Activated T-cell treated with anti-CD3 and anti-CD28 coated beads, Interleukin-2, amount 50 U/mL, for 72 hours (primary cell): ENCODE measurements around the gene CMTM8. TPM values are rescaled to one million over a fixed set of nuclear protein-coding genes. Genes with fewer than 3 reads are reported as not detected.

ENCODE experiments used
- ATAC-seq, 2 donors: fragments of 150-1000 bp; cut with Tn5 transposase; replicated peaks in 1 of 2; 2 replicates each; pipeline ENCODE4 v1.10.0; 2021; ENCODE audit warnings: moderate library complexity in 2 of 2, mild to moderate bottlenecking in 1 of 2
- DNase-seq, 2 donors: peaks; one replicate each; pipeline ENCODE4 v3.0.0; 2021 to 2022; ENCODE audit warnings: mixed read lengths in 1 of 2
- H3K27ac Mint-ChIP-seq: one replicate; pipeline ENCODE4 v1.8.0; 2022; ENCODE audit warnings: mild to moderate bottlenecking, moderate library complexity, mixed read lengths
- H3K27me3 Mint-ChIP-seq: one replicate; pipeline ENCODE4 v1.8.0; 2022; ENCODE audit warnings: low read depth, mixed read lengths
- H3K36me3 Mint-ChIP-seq, 2 donors: one replicate each; pipeline ENCODE4 v1.8.0; 2022; ENCODE audit warnings: mixed read lengths in 2 of 2, mild to moderate bottlenecking in 1 of 2; ENCODE audit not compliant: insufficient read depth in 2 of 2
- H3K4me1 Mint-ChIP-seq: one replicate; pipeline ENCODE4 v1.8.0; 2022; ENCODE audit warnings: low read depth, mixed read lengths
- H3K4me3 Mint-ChIP-seq, 2 donors: one replicate each; pipeline ENCODE4 v1.8.0; 2022; ENCODE audit warnings: mild to moderate bottlenecking in 2 of 2, mixed read lengths in 2 of 2, moderate library complexity in 2 of 2
- H3K9me3 Mint-ChIP-seq, 2 donors: one replicate each; pipeline ENCODE4 v1.8.0; 2022; ENCODE audit warnings: mixed read lengths in 2 of 2
- total RNA-seq, 2 donors: library from RNA; stranded (reverse); gene quantifications; one replicate each; pipeline ENCODE4 v1.2.3, GENCODE V29; 2022

CMTM8 gene
- total RNA-seq, 2 donors from 2014 or later = 7.1 to 9.0 TPM

DNA sequence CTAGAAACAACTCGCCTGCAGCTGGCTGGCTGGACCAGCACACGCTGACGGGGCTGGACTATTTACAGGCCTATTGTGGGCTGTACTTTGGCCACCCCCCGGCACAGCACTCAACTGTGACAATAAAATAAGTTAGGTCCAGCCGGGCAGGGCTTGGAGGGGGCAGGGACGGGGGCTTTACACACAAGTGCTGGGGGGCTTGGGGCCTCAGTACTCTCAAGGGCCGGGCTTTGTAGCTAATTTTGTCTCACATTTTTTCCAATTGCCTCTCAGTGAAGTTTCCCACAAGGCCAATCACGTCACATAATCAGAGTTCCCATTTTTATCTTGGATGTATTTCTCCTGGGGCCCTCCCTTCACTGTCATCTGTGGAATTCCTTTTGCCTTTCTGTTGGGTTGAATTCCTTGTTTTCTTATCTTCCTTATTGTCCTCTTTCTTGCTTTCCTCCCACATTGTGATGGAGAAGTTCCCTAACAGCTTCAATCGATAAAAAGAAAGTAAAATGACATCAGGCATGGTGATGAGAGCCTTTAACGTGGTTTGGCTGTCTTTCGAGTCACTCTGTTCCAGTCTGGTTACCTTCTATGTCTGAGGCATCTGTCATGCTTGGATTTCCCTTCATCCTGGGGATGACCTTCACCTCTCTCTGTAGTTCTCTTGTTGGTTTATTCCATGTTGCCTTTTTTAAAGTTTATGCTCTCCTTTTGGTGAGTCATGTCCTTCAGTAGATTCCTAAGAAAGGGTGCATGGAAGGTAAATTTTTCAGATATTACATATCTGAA is 109.1 kb downstream of the CMTM8 start:
- H3K27me3 Mint-ChIP-seq = no peaks in the 10 kb centered on the region
- no peak overlapping the region for H3K27ac Mint-ChIP-seq
- H3K4me3 Mint-ChIP-seq = no peak overlapping the region
- DNase-seq = no peak
- H3K9me3 Mint-ChIP-seq = no peaks in the 10 kb centered on the region
- no peaks in the 10 kb centered on the region for H3K36me3 Mint-ChIP-seq
- ATAC-seq = no peak
- H3K4me1 Mint-ChIP-seq = peaks cover 12% of the 10 kb centered on the region

DNA sequence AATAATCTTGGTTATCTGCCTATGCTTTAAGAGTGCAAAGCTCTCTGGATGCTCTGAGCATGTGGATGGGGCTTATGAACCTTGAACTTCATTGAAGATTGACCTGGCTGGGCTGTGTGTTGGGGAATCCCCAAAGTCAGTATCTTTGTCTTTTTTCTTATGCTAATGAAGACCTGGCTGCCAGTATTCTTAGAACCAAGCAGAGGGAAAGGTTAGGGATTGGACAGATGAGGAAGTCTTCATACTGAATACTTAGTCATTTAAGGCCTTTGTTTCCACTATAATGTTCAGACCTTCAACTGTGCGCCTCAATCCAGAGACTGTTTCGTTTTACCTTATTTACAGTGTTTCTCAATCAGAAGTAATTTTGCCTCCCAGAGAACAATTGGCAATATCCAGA is 110.7 kb downstream of the CMTM8 start:
- Mint-ChIP-seq H3K27ac (peak overlapping the region; percentile 18), H3K36me3 (no peaks in the 10 kb centered on the region), H3K9me3 (no peaks in the 10 kb centered on the region), H3K4me1 (peaks cover 12% of the 10 kb centered on the region), H3K4me3 (no peak overlapping the region), H3K27me3 (no peaks in the 10 kb centered on the region)
- DNase-seq (no peak), ATAC-seq (no peak)

DNA sequence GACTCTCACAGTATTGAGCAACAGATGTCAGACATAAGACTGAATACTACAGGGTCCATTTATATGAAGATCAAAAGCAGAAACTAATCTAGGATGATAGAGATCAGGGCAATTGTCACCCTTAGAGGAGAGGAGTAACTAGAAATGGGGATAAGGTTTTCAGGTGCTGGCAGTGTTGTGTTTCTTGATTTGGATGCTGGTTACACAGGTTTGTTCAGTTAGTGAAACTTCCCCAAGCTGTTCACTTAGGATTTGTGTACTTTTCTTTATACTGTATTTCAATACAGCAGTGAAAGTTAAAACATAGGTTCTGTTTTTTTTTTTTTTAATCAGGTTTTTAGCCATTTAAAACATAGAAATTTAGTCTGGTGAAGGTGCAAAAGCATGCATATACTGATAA is 114.1 kb downstream of the CMTM8 start:
- H3K4me3 Mint-ChIP-seq = no peak overlapping the region
- peaks cover 0 to 2% of the 10 kb centered on the region in 2 donors for H3K9me3 Mint-ChIP-seq
- DNase-seq (no peak), ATAC-seq (no peak)
- no peaks in the 10 kb centered on the region for H3K36me3 Mint-ChIP-seq
- H3K4me1 Mint-ChIP-seq = peaks cover 12% of the 10 kb centered on the region
- H3K27ac Mint-ChIP-seq = peak overlapping the region; percentile 2
- no peaks in the 10 kb centered on the region for H3K27me3 Mint-ChIP-seq

DNA sequence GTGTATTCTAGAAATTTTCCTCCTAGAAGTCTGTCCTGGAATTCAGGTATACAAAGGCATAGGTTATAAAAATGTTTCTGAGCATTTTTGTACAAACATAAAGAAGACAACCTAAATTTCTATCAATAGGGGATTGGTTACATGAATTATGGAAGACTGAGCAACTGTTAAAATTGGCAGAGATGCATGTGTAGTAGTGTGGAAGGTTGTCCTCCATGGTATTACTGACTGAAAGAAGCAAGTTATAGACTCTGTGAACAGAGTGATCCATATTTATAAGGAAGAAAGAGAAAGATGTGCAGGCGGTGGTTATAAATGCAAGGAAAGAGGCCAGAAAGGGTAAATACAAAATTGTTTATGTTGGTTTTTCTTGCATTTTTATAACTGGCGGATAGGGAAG is 114.9 kb downstream of the CMTM8 start:
- H3K36me3 Mint-ChIP-seq = no peaks in the 10 kb centered on the region
- H3K27me3 Mint-ChIP-seq = no peaks in the 10 kb centered on the region
- ATAC-seq (no peak), DNase-seq (no peak)
- no peak overlapping the region for H3K27ac Mint-ChIP-seq
- H3K9me3 Mint-ChIP-seq = peaks cover 0 to 2% of the 10 kb centered on the region in 2 donors
- H3K4me3 Mint-ChIP-seq = no peak overlapping the region
- peaks cover 12% of the 10 kb centered on the region for H3K4me1 Mint-ChIP-seq

DNA sequence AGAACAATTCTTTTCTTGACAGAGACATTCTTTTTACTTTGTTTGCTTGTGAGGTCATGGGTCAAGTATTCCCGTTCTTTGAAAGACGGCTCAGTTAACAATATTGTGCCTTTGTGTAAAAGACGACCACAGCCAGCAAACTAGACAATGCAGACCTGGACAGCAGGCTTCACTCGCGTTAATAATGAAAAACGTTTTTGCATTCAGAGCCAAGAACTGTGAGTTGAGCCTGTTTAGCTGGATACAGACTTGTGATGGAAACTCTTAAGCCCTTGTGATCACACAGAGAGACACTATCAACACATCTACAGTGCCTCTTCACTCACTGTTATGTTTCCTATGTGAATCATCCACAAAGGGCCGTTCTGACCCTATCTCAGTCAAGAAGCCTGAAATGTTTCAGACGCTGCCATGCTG is 115.9 kb downstream of the CMTM8 start:
- no peaks in the 10 kb centered on the region for H3K27me3 Mint-ChIP-seq
- DNase-seq = no peak
- H3K27ac Mint-ChIP-seq = no peak overlapping the region

DNA sequence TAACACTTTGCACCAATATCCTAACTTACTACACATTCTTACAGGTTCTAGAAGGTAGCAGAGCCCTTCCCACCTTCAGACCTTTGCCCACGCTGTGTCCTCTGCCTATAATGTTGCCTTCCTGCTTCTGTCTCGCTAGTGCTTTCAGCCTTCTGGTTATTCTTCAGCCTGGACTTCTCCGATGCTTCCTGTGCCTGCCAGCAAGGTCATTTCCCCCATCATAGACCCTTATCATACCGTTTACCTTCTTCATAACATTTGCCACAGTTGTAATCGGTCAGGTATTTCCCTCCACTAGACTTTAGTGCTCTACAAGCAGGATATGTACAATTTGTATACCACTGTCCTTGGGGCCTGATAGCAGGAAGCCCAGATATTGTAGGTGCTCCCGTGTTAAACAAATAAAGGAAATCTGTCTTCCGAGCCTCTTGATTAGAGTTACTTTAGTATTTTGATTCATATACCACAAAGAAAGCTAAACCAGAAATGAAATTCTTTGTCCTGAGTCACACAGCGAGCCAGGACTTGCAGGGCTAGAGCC is 117.3 kb downstream of the CMTM8 start:
- no peak overlapping the region for H3K4me3 Mint-ChIP-seq

More for the DNA sequence above, 115.9 kb downstream of the CMTM8 start:
- no peaks in the 10 kb centered on the region for H3K36me3 Mint-ChIP-seq
- peak; percentile 51 to 57 for ATAC-seq
- H3K4me1 Mint-ChIP-seq = peaks cover 2% of the 10 kb centered on the region
- no peak overlapping the region for H3K4me3 Mint-ChIP-seq
- peaks cover 0 to 2% of the 10 kb centered on the region in 2 donors for H3K9me3 Mint-ChIP-seq

DNA sequence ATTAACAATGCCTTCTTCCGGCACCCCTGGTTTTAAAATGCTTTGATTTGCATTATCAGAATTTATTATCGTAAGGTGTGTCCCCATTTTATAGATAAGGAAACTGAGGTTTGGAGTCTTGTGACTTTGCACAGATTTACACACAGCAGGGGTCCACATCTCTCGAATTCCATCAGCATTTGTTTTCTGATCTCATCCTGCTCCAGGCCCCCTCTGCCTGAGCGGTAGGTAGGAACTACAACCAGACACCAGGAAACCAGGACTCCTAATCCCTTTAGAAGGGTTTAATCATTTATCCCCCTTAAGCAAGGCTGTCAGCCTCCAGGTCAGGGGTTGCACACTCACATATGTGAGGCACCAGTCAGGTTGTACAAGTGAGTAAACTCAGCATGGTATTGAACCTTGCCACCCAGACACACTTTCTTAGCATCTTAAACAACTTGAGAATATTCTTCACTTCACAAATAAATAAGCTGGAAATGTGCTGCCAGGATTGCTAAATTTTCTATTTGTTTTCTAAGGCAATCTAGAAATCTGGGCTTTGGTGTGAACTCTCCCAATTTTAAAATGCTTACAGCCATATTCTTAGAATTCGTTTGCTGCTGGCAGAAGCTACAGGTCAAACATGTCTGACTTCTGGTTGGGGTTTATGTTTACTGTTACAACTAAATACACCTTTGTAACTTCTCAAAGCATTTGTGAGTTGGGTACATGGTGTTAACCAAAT is 121.4 kb downstream of the CMTM8 start:
- peaks cover 0 to 2% of the 10 kb centered on the region in 2 donors for H3K36me3 Mint-ChIP-seq
- H3K4me1 Mint-ChIP-seq = no peaks in the 10 kb centered on the region
- H3K27ac Mint-ChIP-seq = no peak overlapping the region
- no peak for DNase-seq
- H3K27me3 Mint-ChIP-seq = no peaks in the 10 kb centered on the region
- H3K9me3 Mint-ChIP-seq = peaks cover 0 to 2% of the 10 kb centered on the region in 2 donors
- H3K4me3 Mint-ChIP-seq = no peak overlapping the region
- ATAC-seq = no peak

More for the DNA sequence above, 117.3 kb downstream of the CMTM8 start:
- Mint-ChIP-seq H3K27ac (no peak overlapping the region), H3K36me3 (no peaks in the 10 kb centered on the region), H3K4me1 (no peaks in the 10 kb centered on the region), H3K9me3 (peaks cover 0 to 2% of the 10 kb centered on the region in 2 donors), H3K27me3 (no peaks in the 10 kb centered on the region)
- DNase-seq = no peak
- no peak for ATAC-seq

DNA sequence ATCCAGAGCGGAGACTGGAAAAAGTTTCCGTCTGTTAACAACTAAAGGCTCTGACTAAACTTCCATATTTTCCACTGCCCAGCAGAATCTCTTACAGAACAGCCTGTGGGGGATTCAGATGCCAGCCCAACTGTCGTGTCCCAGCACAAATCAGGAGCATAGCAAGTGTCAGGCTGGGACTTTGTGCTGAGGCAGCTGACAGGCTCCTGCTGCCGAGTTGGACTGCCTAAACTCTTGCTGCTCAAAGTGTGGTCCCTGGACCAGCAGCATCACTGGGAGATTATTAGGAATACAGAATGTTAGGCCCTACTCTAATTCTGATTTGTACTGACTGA is 122.0 kb downstream of the CMTM8 start:
- ATAC-seq = no peak

DNA sequence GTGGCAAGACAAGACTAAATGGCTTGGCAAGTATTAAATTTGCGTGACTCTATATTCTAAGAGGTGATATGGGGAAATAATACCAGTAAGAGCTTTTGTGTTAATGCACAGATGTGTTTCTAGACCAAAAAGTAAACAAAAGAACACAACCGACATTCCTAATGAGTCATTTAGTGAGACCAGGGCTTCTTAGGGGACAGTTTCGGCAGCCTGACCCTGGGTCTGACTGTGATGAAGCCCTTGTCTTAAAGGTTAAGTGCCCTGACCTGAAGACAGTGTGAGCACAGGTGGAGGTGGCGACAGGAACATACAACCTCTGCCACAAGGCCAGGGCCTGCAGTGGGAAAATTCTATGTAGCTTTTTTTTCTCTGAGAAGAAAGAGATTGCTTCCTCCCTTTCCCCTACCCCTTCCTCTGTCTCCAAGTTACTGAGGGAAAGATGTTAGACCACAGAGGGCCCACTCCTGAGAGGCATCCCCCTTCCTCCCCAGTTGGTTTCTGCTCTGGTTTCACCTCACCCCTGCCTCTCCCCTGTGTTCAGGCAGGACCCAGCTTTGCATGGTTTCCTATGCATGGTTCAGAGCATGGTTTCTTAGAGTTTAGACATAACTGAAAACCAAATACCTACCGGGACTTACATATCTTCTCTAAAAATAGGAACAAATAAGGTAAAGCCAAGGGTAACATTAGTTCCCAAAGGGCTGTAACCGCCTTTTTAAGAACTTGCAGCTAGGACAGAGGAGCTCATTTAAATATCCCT is 128.3 kb downstream of the CMTM8 start:
- no peak for ATAC-seq
- H3K4me3 Mint-ChIP-seq = no peak overlapping the region
- H3K9me3 Mint-ChIP-seq = no peaks in the 10 kb centered on the region
- H3K36me3 Mint-ChIP-seq = peaks cover 0 to 2% of the 10 kb centered on the region in 2 donors
- peaks cover 25% of the 10 kb centered on the region for H3K4me1 Mint-ChIP-seq
- H3K27ac Mint-ChIP-seq = no peak overlapping the region
- H3K27me3 Mint-ChIP-seq = no peaks in the 10 kb centered on the region
- DNase-seq = no peak

More for the DNA sequence above, 122.0 kb downstream of the CMTM8 start:
- Mint-ChIP-seq H3K9me3 (peaks cover 0 to 2% of the 10 kb centered on the region in 2 donors), H3K36me3 (peaks cover 0 to 2% of the 10 kb centered on the region in 2 donors), H3K27ac (no peak overlapping the region), H3K4me1 (no peaks in the 10 kb centered on the region), H3K27me3 (no peaks in the 10 kb centered on the region), H3K4me3 (no peak overlapping the region)
- no peak for DNase-seq

DNA sequence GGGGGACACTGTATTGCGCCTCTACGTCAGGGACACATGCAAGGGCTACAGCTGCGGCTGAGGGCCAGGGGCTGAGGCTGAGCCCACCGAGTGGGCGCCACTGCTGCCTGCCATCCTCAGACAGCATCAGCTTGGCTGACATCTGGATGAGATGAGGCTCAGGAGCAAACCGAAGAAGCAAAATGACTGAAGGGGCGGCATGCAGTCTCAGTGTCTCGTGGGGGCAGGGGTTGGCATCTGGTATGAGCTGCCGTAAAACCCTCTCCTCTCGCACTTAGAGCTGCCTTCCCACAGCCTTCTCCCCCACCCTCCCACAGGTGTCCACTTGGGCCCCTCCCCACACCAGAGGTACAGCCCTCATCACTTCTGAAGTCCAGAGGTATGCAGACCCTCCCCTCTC is 129.0 kb downstream of the CMTM8 start:
- peaks cover 31% of the 10 kb centered on the region for H3K4me1 Mint-ChIP-seq
- no peak for DNase-seq
- ATAC-seq = no peak

DNA sequence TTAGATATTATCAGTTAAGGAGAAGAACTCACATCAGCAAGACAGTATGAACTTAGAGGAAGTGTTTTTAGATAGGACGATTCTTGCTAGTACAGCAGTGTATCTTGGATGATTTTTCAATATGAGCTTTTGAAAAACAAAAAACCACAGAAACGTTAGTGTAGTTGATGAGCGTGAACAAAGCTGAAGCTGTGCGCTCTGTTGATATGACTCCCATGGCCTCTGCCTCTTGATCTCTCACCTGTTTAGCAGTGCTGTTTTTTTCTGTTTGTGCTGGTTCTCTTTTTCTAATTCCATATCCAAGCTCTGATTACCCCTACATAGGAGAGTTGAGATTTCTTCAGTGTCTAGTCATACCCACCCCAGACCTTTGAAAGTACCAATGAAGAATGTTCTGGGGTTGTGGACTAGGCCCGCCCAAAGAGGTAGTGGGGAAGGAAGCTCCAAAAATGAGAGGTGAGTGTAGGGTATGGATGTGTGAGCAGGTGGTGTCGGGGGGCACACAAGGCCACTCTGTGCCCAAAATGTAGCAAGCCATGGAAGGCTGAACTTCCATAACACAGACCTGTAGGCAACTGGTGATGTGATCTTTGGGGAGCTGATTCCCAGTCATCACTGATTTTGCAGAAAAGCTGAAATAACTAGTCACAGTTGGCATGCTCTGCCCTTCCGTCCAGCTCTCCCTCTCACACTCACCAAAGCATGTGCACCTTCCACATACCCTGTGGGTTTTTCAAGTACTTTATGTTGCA is 133.2 kb downstream of the CMTM8 start:
- peak overlapping the region; percentile 45 to 54 for H3K4me3 Mint-ChIP-seq
- no peaks in the 10 kb centered on the region for H3K36me3 Mint-ChIP-seq
- H3K27me3 Mint-ChIP-seq = no peaks in the 10 kb centered on the region
- peak overlapping the region; percentile 68 for H3K27ac Mint-ChIP-seq
- H3K4me1 Mint-ChIP-seq = peaks cover 44% of the 10 kb centered on the region
- no peaks in the 10 kb centered on the region for H3K9me3 Mint-ChIP-seq
- ATAC-seq (peak; percentile 73 to 75), DNase-seq (peak; percentile 24 to 32)

More for the DNA sequence above, 129.0 kb downstream of the CMTM8 start:
- Mint-ChIP-seq H3K36me3 (peaks cover 0 to 2% of the 10 kb centered on the region in 2 donors), H3K4me3 (no peak overlapping the region), H3K27me3 (no peaks in the 10 kb centered on the region), H3K9me3 (no peaks in the 10 kb centered on the region), H3K27ac (no peak overlapping the region)

DNA sequence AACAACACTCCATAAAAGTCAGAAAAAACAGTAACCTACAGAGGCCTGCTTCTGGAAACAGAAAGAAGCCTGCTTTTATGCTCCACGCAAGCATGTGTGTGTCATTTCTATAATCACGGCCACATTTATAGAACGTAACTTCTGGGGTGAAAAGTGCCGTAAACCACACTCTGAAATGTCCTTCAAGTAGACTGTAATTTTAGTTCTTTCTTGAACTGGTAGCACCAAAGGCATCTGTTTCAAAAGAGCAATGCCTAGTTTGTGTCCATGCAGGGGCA is 133.7 kb downstream of the CMTM8 start:
- H3K4me3 Mint-ChIP-seq = peak overlapping the region; percentile 45 to 54
- no peaks in the 10 kb centered on the region for H3K36me3 Mint-ChIP-seq
- H3K27me3 Mint-ChIP-seq = no peaks in the 10 kb centered on the region
- H3K4me1 Mint-ChIP-seq = peaks cover 42% of the 10 kb centered on the region
- peak overlapping the region; percentile 68 for H3K27ac Mint-ChIP-seq
- no peak for DNase-seq
- H3K9me3 Mint-ChIP-seq = no peaks in the 10 kb centered on the region
- peak; percentile 42 to 58 for ATAC-seq
